Glomerular visceral epithelial cell (primary cell): Measurements from ENCODE around the gene NKX3-2.

Source experiments
- DNase-seq: peaks from one replicate; pipeline ENCODE4 v3.0.0-alpha.2; 2016; ENCODE audit errors: extremely low spot score

The NKX3-2 gene

DNA sequence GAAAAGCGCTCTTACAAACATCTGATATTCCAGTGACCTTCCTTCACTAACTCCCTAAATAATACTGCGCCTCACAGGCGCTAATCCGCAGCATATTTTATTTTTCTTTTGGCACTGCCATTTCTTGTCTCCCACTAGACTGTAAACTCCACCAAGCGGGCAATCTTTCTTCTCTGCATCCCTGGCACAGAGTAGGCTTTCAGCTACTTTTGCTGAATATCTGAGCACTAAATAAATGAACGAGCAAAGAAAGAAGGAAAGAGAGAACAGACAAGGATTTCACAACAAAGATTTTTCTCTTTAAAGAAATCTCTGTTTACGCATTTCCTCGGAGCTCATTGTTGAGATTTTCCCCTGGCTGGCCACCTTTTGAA lies 12.7 kb downstream of the NKX3-2 start:
- DNase-seq: no peak

DNA sequence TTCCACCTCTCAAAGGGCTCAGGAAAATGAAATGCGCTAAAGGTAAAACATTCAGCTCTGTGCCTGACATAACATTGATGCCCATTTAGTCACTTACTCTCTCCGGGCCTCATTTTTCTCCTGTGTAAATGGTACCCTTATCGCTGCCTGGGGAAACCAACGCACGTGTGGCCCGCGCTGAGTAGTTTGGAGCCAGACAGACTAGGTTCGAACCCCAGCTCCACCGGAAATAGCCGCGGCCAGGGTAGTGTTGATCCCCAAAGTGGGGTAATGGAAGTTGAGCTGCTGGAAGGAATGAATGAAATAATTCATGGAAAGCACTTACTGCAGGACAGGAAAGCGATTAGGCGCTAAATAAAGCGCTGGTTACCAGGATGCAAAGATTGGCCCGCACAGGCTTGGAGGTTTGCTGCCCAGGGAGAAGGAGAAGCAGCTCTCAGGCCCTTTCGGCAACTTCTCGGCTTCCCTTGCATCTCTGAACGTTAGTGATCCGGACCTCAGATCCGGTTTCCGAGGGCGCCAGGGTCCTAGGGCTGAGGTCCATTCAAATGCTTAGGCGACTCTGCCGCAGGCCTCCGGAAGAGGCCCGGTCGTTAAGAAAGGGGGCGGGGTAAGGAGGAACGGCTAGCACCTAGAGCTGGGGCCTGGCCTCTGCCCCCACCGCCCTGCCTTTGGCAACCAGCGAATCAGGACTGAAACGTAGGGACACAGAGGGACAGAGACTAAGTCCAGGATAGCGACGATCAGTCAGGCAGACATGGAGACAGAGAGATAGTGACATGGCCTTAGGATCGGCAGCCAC lies 13.3 kb downstream of the NKX3-2 start:
- no peak for DNase-seq

DNA sequence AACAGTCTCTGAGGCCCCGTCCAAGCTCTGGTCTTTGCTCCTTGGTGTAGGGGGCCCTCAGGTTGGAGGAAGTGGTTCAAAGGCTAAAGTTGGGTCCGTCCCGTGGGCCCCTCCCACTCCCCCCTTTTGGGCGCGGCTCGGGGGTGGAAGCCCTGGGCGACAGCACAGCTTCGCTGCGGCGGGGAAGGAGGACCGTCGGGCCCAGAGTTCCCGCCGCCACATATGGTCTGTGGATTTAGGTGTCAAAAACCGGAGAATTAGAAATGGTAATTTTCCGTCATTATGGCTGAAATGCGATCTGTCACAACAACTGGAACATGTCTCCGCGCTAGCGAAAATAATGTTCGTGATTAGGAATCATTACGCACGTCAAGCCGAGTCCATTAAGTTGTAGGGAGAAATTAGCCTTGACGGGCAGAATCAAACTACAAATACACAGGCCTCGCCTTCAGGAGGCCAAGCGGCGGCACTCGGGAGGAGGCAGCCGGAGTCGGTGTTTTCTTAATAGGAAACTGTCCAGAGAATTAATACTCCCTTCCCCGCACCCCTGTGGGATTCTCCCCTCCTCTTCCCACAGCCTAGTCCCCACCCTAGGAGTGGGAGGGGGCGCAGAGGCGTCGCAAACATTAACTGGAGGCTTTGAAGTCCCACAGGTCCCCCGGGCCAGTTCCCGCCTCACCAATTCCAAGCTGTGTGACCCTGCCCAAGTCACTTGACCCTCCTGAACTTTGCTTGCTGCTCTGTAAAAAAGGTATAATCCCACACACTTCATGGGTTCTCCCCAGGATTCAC lies 15.0 kb downstream of the NKX3-2 start:
- no peak for DNase-seq

DNA sequence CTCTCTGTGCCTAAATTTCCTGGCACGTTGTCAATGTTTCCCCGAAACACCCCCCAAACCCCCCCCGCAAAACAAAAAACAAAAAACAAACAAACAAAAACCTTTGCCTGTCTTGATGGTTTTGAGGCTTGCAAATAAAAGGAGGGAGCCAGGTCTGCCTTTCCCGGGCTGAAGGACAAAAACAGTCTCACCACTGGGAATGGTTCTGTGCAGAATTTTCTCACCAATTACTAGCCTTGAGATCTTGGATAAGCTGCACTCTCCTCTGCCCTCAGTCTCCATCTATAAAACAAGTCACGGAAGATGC lies 15.5 kb downstream of the NKX3-2 start:
- DNase-seq: no peak

DNA sequence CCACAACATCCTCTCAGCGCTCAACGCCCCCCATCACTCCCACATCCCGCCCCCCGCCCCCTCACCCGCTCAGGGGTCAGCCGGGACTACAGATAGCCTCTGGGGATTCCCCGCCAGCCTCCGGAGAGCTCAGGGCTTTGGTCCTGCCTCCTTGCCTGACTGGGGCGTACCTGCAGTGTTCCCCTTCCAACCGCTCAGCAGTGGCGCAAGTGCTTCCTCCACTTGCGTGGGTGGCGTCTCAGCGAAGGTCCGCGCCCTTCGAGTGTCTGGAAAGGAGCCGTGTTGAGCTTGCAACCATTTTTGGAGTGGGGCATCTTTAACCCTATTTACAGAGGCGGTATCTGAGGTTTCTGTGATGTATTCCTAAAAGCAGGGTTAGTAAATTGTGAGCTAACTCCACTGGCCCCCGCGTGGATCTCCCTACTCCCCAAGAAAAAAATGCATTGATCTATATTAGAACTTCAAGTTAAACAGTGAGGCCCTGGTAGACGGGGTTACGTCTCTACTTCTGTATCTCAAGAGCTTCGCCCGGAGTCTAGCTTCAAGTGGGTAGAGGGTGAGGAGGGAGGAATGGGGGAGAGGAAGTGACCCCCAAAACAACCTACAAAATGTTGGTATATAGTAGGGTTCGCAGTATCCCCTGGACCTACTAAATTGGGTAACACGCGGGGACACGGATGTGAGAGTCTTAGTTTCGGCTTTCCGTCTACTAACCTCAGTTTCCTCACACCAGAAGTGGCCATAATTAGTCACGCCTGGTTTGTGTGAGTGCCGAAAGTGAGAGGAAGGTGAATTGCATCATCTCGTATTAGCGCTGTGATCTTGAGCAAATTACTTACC lies 16.1 kb downstream of the NKX3-2 start:
- no peak for DNase-seq

DNA sequence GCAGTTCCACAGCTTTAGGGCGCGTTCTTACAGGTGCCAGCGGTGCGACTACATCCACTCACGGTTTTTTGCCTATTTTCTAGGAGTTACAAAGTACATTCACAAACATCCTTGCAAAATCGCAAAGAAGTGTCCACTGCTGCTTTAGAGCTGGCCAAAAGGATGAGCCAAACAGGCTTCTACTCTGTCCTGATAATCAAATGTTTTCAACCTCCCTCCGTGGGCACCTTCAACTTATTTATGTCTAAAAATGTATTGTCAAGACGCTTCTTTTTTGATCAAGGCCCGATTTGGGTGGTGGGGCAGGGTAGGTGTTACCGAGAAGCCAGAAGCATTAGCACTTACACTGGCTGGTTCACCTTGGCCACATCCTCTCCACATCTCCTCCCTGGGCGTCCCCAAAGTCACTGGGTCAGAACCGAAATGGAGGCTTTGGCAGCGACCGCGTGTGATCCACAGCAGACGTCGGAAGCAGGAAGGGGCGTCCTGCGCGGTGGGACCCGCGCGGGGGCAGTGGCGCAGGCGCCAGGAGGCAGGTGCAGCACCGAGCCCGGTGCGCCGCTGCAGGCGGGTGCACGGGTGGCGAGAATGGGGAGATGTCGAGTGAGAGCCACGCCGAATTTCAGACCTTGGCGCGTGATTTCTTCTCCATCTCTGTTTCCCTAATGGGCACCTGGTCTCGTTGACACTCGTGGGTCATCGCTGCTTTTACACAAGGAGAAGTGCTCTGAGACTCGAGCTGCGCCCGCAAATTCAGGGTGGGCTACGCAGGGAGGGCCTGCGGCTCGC lies 16.9 kb downstream of the NKX3-2 start:
- no peak for DNase-seq

DNA sequence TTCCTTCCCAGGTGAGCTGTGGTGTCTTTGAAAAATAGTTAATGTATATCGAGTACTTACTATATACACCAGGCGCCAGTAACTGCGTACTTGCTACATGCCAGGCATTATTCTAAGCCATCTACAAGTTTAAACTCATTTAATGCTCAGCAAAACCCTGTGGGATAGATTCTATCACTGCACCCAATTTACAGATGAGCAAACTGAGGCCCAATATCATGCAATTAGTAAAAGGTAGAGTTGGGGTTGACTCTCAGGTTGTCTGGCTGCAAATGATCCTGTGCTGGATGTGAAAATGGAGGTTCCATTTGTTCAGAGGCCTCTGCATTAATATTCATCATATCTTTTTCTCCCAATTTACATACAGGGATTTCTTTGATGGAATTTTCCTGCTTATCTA lies 17.6 kb downstream of the NKX3-2 start:
- no peak for DNase-seq

DNA sequence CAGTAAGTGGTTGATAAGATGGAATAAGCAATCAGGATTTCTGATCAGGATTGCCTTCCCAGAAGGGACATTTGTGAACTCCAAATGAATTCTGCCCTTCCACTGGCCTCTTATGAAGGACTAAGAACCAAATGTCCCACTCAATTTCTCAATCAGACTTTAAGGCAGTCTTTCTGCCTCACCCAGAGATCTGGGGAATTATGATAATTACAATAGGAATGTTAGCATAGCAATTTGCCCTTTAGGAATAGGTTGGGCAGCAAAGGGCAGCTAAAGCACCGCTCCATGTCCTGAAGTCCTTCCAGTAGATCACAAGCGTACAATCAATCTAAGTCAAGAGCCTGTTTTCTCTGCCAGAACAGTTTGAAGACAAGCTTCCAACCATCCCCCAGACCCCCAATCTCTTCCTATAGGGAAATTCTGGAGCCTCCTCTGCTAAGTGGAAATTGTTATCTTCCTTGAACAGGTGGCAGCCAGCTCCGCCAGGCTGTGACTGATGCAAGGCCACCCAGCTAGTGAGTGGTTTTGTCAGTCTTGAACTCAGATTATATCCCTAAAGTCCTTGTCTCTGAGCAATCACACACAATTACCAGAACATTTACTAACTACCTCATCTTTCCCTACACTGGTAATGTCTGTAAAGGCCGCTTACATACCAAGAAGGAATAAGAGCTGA lies 18.6 kb downstream of the NKX3-2 start:
- no peak for DNase-seq

DNA sequence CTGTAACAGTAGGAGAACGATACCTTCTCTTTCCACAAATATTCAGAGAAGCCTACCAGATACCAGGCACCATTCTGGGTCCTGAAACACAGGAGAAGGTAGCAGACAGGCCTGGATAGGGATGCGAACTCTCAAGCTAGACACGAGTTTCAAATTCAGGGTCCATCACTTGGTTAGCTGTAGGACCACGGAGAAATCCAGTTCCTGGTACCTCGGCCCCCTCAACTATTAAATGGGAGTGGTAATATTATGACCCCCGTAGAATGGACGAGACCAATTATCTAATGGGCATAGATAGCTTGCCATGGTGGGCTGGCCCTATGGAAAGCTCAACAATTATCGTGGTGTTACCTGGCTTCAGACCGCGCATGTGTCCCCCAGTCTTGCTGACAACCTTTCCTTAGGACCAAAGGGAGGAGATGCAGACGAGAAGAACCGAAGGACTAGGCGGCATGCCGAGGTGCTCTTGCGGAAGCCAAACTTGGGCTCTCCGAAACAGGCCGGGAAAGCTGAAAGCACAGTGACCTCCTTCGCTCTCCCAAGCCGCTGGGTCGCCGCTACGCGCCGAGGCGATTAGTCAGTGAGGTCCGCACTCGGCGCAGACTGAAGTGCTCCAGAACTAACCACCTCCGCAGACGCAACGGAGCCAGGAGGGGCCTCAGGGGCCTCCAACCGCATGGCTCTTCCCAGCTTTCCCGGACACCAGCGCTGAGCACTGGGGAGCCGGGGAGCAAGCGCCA lies 19.6 kb downstream of the NKX3-2 start:
- DNase-seq: peak; percentile 62

DNA sequence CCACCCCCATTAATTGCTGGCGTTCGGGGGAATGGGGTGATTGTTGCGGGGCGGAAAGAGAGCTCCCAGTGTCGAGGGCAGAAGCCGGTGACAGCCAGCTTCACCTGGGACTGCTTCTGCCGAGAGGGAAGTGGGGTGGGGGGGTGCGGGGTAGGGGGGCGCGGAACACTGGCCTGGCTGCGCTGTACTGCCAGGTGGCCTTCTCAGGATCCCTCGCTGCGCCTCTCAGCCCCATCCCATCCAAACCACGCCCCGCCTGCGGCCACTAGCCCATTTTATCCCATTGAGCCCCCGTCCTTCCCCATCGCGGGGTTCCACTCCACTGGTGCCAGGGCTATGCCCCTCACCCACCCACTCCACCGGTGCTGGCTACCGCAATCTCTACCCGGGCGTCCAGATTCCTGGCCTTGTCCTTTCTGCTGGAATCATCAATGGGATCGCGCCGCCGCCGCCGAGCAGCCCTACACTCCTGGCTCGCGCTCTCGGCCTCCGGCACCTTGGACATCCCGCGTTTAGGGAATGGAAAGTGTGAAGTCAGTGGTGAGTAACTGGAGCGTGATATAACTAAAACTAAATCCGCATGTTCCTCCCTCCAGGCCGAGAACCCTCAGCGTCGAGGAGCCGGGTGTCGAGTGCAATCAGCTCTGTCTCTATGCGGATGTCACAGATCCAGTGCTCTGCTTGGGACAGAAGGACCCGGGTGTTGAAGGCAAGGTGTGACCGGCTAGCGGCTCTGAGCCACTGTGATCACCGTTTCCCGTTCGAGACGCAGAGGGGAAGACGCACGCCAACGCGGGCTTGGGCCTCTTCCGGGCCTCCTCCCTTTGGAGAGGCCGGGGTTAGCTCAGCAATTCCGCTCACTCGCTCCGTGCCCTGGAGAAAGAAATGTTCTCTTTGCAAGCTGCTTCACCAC lies 20.5 kb downstream of the NKX3-2 start:
- no peak for DNase-seq

DNA sequence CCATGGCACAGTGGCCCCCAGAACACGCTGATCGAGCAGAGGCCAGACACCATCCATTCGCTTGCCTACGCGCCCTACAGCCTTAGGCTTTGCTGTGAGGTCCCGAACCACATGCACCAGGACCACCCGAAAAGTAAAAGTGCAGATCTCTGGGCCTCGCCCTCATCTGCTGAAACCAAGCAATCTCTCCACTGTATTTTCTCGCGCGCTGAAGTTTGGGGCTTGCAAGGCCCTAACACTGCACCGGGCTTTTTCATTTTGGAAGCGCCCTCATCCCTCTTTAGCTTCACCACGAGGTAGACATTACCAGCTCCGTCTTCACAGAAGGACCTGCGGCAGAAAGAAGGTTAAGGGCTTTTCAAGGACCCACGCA lies 21.2 kb downstream of the NKX3-2 start:
- DNase-seq: no peak

DNA sequence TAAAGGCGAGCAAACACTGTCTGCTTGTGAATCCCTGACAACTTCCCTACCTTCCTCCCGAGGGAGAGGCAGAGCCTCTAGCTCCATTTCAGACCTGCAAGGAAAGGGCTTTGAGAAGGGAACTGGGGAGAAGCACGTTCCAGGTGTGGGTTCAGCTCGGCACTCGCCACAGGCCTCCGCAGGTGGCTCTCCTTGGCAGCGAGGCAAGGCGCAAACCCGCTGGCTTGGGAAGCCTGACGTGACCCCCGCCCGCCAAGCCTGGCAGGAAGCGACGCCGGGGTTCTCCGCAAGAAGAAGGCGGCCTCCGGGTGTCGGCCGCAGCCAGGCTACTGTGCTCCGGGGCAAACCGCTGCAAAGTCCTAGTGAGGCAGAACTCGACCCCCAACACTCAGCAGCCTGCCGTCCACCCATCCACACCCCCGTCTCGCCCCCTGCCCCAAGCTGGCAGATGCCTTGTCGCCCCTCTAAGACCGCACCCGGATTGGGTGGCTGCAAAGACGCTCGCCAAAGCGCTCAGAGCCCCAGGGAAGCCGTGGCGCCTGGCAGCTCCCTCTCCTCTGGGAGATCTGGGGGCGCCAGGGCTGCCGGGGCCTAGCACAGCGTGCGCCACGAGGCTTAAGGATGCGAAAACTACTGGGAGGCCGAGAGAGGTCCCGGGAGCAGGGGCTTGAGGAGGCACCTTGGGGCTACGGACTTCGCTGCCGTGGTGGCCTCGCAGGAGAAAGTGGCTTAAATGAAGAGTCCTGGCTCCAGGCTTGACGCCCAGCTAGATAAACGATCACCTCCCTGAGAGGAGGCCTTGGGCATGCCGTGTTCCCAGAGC lies 21.8 kb downstream of the NKX3-2 start:
- DNase-seq: no peak

DNA sequence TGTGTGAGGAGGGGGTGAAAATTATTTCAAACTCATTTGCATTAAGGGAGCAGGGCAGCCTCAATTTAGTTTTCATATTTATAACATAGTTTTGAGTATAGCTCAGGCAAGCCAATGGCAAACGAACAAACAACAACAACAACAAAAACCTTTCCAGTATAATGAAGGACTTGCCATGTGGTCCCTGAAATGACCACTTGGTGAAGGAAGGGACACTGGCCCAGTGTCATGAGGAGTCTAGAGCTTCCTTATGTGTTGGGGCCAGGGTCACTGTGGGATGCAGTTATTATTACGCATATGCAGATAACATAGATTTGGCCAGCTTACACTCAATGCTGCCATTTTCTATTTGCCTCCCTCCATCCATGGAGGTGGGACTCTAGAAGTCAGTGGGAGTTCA lies 23.3 kb downstream of the NKX3-2 start:
- no peak for DNase-seq

DNA sequence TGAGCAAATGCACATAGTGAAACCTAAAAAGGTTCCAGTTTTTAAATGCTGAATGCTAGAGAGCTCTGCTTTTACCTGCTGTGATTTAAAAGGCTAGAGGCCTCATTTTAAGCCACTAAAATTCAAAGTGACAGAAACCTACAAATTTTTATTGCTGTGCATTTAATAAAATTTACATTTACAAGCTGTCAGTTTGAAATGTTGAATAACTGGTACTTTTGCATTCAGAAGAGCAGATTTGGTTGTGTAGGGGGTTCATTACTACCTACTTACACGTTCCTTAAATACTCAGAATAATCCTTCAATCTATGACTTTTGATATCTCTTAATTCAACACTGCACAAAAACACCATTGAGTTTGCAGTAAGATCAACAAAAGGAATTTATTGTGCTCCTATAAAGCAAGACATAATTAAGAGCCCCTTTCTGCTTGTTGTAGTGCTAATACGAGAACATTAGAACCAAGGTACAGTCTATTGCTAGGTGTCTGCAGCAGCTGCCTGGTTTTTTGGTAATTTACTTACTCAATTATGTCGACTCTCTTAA lies 27.9 kb downstream of the NKX3-2 start:
- no peak for DNase-seq

DNA sequence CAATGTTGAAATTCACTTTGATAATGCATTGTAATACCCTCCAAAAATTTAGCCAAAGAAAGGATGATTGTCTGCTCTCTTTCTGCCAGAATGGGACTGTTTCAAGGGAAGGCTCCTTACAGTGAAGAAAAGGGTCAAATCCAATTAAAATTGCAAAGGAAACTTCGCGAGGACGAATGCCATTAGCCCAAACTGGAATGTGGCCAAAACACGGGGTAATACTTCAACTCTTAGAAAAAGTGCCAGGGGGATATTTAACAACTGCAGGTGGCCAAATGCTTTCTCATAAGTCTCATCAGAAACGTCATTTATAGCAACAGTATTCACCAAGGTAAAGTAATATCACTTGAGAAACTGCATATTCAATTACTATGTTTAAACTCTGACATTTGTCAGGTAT lies 29.0 kb downstream of the NKX3-2 start:
- no peak for DNase-seq

DNA sequence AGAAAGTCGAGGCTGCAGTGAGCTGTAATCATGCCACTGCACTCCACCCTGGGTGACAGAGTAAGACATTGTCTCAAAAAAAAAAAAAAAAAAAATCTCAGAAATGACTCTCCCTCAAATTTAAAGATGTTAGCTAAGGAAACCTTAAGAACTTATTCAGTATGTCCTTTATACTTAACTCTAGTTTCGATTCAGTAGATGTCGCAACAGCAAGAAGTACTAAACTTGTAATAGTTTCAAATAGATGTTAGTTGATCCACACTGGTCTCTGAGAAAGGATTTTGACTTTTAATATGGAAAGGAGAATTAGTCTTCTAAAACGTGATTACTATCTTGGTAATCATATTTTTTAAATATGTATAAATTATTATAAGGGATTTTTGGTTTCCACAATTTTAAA lies 29.6 kb downstream of the NKX3-2 start:
- DNase-seq: no peak

DNA sequence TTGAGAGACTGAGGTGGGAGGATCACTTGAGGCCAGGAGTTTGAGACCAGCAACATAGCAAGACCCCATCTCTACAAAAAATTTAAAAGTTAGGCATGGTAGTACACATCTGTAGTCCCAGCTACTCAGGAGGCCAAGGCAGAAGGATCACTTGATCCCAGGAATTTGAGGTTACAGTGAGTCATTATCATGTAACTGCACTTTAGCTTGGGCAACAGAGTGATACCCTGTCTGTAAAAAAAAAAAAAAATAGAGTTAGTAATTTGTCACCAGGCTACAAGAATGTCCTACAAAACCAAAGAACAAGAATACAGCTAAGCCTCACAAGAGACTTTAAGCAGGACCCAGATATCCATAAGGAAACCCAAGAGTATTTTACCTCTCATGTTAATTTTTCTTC lies 33.2 kb downstream of the NKX3-2 start:
- peak; percentile 26 for DNase-seq

DNA sequence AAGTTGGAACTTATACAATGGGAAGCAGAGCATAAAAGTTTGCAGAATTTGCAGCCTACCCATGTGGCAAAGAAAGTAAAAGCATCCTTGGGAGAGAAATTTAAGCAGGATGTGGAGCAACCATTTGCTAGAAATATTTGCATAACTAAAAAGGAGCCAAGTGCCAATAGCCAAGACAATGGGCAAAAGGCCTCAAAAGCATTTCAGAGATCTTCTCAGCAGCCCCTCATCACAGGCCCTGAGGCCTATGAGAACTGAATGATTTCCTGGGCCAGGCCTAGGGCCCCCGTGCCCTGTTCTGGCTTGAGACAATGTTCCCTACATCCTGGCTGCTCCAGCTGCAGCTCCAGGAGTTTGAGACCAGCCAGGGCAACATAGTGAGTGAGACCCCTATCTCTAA lies 34.9 kb downstream of the NKX3-2 start:
- no peak for DNase-seq
